Prostate gland (tissue), 2 donors: ENCODE data around the gene BTG1. TPM values are rescaled to one million over a fixed set of nuclear protein-coding genes. Genes with fewer than 3 reads are reported as not detected.

ENCODE experiments used
- DNase-seq: peaks from one replicate; pipeline ENCODE4 v3.0.0-alpha.2; 2019; ENCODE audit warnings: low spot score
- H3K27ac ChIP-seq, 2 donors: fragments of 200-600 bp; sonication (generic); 2 replicates each; pipeline ENCODE4 v1.5.1; 2017 to 2019
- H3K27me3 ChIP-seq: fragments of 200-600 bp; sonication (generic); replicated peaks from 2 replicates; pipeline ENCODE4 v1.5.1; 2019; ENCODE audit not compliant: insufficient read depth
- H3K36me3 ChIP-seq, 2 donors: fragments of 200-600 bp; sonication (generic); 1 replicate in 1 of 2; 2 replicates in 1 of 2; pipeline versions ENCODE4 v1.5.1 to v1.8.1; 2017 to 2019
- H3K4me1 ChIP-seq: fragments of 200-600 bp; sonication (generic); replicated peaks from 2 replicates; pipeline ENCODE4 v1.5.1; 2019
- H3K4me3 ChIP-seq, 2 donors: fragments of 200-600 bp; sonication (generic); 2 replicates each; pipeline ENCODE4 v1.5.1; 2017 to 2019
- H3K9me3 ChIP-seq: fragments of 200-600 bp; sonication (generic); 2 replicates; pipeline ENCODE4 v1.5.1; 2017
- CTCF ChIP-seq, 4 experiments: fragments of 200-600 bp in 2 of 4; fragments of 450-650 bp in 2 of 4; sonication (generic) in 2 of 4; IDR thresholded peaks; 1 replicate in 3 of 4; 2 replicates in 1 of 4; pipeline ENCODE4 v1.5.1; 2016 to 2019; ENCODE audit warnings: antibody characterized with exemption in 4 of 4, mild to moderate bottlenecking in 2 of 4, moderate library complexity in 2 of 4
- POLR2A ChIP-seq: fragments of 450-650 bp; IDR thresholded peaks from one replicate; pipeline ENCODE4 v1.6.1; 2016; ENCODE audit warnings: antibody characterized with exemption, mild to moderate bottlenecking
- POLR2AphosphoS5 ChIP-seq: sonication (generic); formaldehyde crosslinking; IDR thresholded peaks from one replicate; pipeline ENCODE4 v1.6.1; 2017; ENCODE audit warnings: antibody characterized with exemption
- WGBS: methylation state at CpG from one replicate; pipeline ENCODE4 v1.1.5; 2018; 5-methylcytosine and 5-hydroxymethylcytosine counted together
- intact Hi-C: fragments of 100-400 bp; cut with DNase I; formaldehyde crosslinking; loops from one replicate; pipeline ENCODE4 v1.14.2; 2022
- total RNA-seq, 2 donors: library from RNA; depleted of rRNA; stranded (reverse); fragments of >200 nt; gene quantifications; one replicate each; pipeline ENCODE4 v1.1.0, GENCODE V29; 2016

BTG1 gene
- total RNA-seq, 2 donors from 2014 or later = 52.7 to 56.9 TPM

- 95% methylated on average over 1 of the region's 1 CpG for WGBS
- peaks cover 9% of the 10 kb centered on the region for H3K4me1 ChIP-seq
- no peak overlapping the region for H3K27ac ChIP-seq
- H3K36me3 ChIP-seq = no peaks in the 10 kb centered on the region
- DNase-seq = no peak
- TF ChIP-seq CTCF (IDR thresholded peaks at IDR 0.05) = no peak
- no peak for TF ChIP-seq POLR2AphosphoS5
- TF ChIP-seq POLR2A = no peak
- no peaks in the 10 kb centered on the region for H3K9me3 ChIP-seq
- no peaks in the 10 kb centered on the region for H3K27me3 ChIP-seq
- intact Hi-C loops = no loop called here
- no peak overlapping the region for H3K4me3 ChIP-seq
Measured at GRCh38 chr12:92132288-92132687, 13.4 kb downstream of the BTG1 start.

- H3K27me3 ChIP-seq = no peaks in the 10 kb centered on the region
- 78% methylated on average over 4 of the region's 4 CpGs for WGBS
- intact Hi-C loops = no loop called here
- TF ChIP-seq POLR2A (no peak), POLR2AphosphoS5 (no peak), CTCF (IDR thresholded peaks at IDR 0.05) (no peak)
- H3K9me3 ChIP-seq = no peaks in the 10 kb centered on the region
- H3K4me3 ChIP-seq = no peak overlapping the region
- peaks cover 5% of the 10 kb centered on the region for H3K4me1 ChIP-seq
- no peak overlapping the region for H3K27ac ChIP-seq
- no peaks in the 10 kb centered on the region for H3K36me3 ChIP-seq
- no peak for DNase-seq
Measured at GRCh38 chr12:92130999-92131398, 14.6 kb downstream of the BTG1 start.

- WGBS = 98% methylated on average over 2 of the region's 2 CpGs
- intact Hi-C loops = no loop called here
- TF ChIP-seq POLR2A (no peak), POLR2AphosphoS5 (no peak), CTCF (IDR thresholded peaks at IDR 0.05) (no peak)
- Histone ChIP-seq H3K9me3 (no peaks in the 10 kb centered on the region), H3K27me3 (no peaks in the 10 kb centered on the region), H3K36me3 (no peaks in the 10 kb centered on the region), H3K4me3 (no peak overlapping the region), H3K4me1 (peaks cover 4% of the 10 kb centered on the region), H3K27ac (no peak overlapping the region)
- no peak for DNase-seq
Measured at GRCh38 chr12:92129609-92130008, 16.0 kb downstream of the BTG1 start.

- Histone ChIP-seq H3K36me3 (no peaks in the 10 kb centered on the region), H3K27me3 (no peaks in the 10 kb centered on the region), H3K4me3 (no peak overlapping the region), H3K9me3 (no peaks in the 10 kb centered on the region), H3K27ac (no peak overlapping the region), H3K4me1 (peaks cover 4% of the 10 kb centered on the region)
- WGBS = 75% methylated on average over 1 of the region's 1 CpG
- intact Hi-C loops = no loop called here
- no peak for DNase-seq
- no peak for TF ChIP-seq CTCF (IDR thresholded peaks at IDR 0.05)
- TF ChIP-seq POLR2AphosphoS5 = no peak
- TF ChIP-seq POLR2A = no peak
Measured at GRCh38 chr12:92128612-92129011, 17.0 kb downstream of the BTG1 start.

GRCh38 chr12:92124689-92125029 is 21.0 kb downstream of the BTG1 start:
- Histone ChIP-seq H3K27ac (no peak overlapping the region), H3K27me3 (no peaks in the 10 kb centered on the region), H3K9me3 (no peaks in the 10 kb centered on the region), H3K36me3 (no peaks in the 10 kb centered on the region), H3K4me3 (no peak overlapping the region), H3K4me1 (no peaks in the 10 kb centered on the region)
- intact Hi-C loops = no loop called here
- no peak for DNase-seq
- TF ChIP-seq CTCF (IDR thresholded peaks at IDR 0.05) (no peak), POLR2AphosphoS5 (no peak), POLR2A (no peak)
- 68% methylated on average over 6 of the region's 6 CpGs for WGBS
